Measurements from ENCODE around the gene PRDM16.

The PRDM16 gene

GRCh38 chr1:3294450-3294849, 225.4 kb downstream of the PRDM16 start (continued):
- TF ChIP-seq ZNF518A (tag by site-specific recombination; conservative IDR thresholded peaks at IDR 0.05; ENCODE audit: low read depth) = no peak

DNA sequence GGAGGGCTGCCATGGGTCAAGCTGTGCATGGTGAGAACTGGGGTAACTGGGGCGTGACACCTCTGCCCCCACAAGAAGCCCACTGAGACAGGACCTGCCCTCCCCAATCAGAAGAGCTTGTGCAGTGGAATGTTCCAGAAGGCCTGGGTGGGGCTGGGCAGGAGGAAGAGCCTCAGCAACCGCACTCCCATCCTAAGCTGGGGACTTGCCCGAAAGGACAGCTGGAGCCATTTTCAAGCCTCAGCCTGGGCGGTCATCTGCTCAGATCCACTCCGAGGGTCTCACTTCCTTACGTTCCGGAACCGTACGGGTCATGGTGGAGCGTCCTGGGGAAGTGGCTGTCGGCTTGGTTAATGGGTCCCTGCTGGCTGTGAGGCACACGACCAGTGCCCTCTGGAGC, 226.8 kb downstream of the PRDM16 start:
- Histone ChIP-seq H3K4me1 (ENCODE audit: control insufficient read depth, insufficient read depth, low read length) (no peaks in the 10 kb centered on the region), H3K36me3 (ENCODE audit: control insufficient read depth in 2 of 2, insufficient read depth in 1 of 2, low read length in 2 of 2) (no peaks in the 10 kb centered on the region), H3K27ac (ENCODE audit: extremely low read depth, low read depth, low read length) (no peak overlapping the region), H3K4me3 (ENCODE audit: low read depth, low read length) (no peak overlapping the region), H3K9me3 (ENCODE audit: control insufficient read depth, insufficient read depth, low read depth, low read length) (no peaks in the 10 kb centered on the region)
- CTCF ChIA-PET = no interaction called here
- TF ChIP-seq ZNF37A (tag by site-specific recombination; IDR thresholded peaks at IDR 0.05) = no peak
- TF ChIP-seq PRDM1 (tag by site-specific recombination; IDR thresholded peaks at IDR 0.05) = no peak
- TF ChIP-seq ZNF513 (tag by site-specific recombination; IDR thresholded peaks at IDR 0.05) = no peak
- no peak for TF ChIP-seq ZFP69B (tag by site-specific recombination; IDR thresholded peaks at IDR 0.05)
- no peak for TF ChIP-seq ZNF18 (tag by site-specific recombination; IDR thresholded peaks at IDR 0.05)
- no peak for TF ChIP-seq ZNF311 (tag by site-specific recombination; IDR thresholded peaks at IDR 0.05; ENCODE audit: borderline replicate concordance)
- POLR2A ChIA-PET = no interaction called here

- TF ChIP-seq ZNF692 (tag by site-specific recombination; IDR thresholded peaks at IDR 0.05) = no peak
- no peak for TF ChIP-seq MZF1 (tag by site-specific recombination; IDR thresholded peaks at IDR 0.05; ENCODE audit: borderline replicate concordance)
- no peak for TF ChIP-seq ZNF19 (tag by site-specific recombination; IDR thresholded peaks at IDR 0.05; ENCODE audit: low read depth)
- no peak for TF ChIP-seq ZNF571 (tag by site-specific recombination; IDR thresholded peaks at IDR 0.05)
- no peak for TF ChIP-seq ZNF394 (tag by site-specific recombination; IDR thresholded peaks at IDR 0.05; ENCODE audit: borderline replicate concordance)
- TF ChIP-seq ZNF555 (tag by site-specific recombination; conservative IDR thresholded peaks at IDR 0.05) = no peak
- no peak for TF ChIP-seq ZNF184 (tag by site-specific recombination; IDR thresholded peaks at IDR 0.05)
- TF ChIP-seq OVOL3 (tag by site-specific recombination; IDR thresholded peaks at IDR 0.05) = no peak
- no peak for TF ChIP-seq YY2 (tag by site-specific recombination; IDR thresholded peaks at IDR 0.05)
- ChIA-PET CTCF (no interaction called here), POLR2A (no interaction called here)
- Histone ChIP-seq H3K9me3 (ENCODE audit: control insufficient read depth, insufficient read depth, low read depth, low read length) (no peaks in the 10 kb centered on the region), H3K36me3 (ENCODE audit: control insufficient read depth in 2 of 2, insufficient read depth in 1 of 2, low read length in 2 of 2) (no peaks in the 10 kb centered on the region), H3K27ac (ENCODE audit: extremely low read depth, low read depth, low read length) (no peak overlapping the region), H3K4me3 (ENCODE audit: low read depth, low read length) (no peak overlapping the region), H3K4me1 (ENCODE audit: control insufficient read depth, insufficient read depth, low read length) (no peaks in the 10 kb centered on the region)
Measured at GRCh38 chr1:3296326-3296725, 227.3 kb downstream of the PRDM16 start.
